ENCODE results near the gene ARHGAP6. TPM values are rescaled to one million over a fixed set of nuclear protein-coding genes. Genes with fewer than 3 reads are reported as not detected.

ARHGAP6 gene
- total and polyA plus RNA-seq, 2 donors (not counting 3 experiments of a cell fraction or from before 2014, with no cell fraction given): 0.69 to 0.83 TPM

GRCh38 chrX:11393949-11394654 lies 271.6 kb downstream of the ARHGAP6 start:
- Histone ChIP-seq H3K9me1 (replicated peaks; ENCODE audit: control insufficient read depth, extremely low read depth, insufficient read depth, low read length) (no peaks in the 10 kb centered on the region), H2AFZ (ENCODE audit: low read depth, low read length) (no peak overlapping the region), H3K4me2 (ENCODE audit: insufficient read depth, low read length) (no peak overlapping the region), H3K9me3 (replicated peaks; ENCODE audit: control insufficient read depth, insufficient read depth, low read length) (no peaks in the 10 kb centered on the region), H3K4me1 (ENCODE audit: control insufficient read depth, extremely low read depth, insufficient read depth, low read length) (no peaks in the 10 kb centered on the region), H3K36me3 (ENCODE audit: control insufficient read depth in 2 of 2, extremely low read depth in 1 of 2, insufficient read depth in 2 of 2, low read length in 2 of 2) (no peaks in the 10 kb centered on the region), H3K27ac (ENCODE audit: insufficient read depth, low read depth, low read length) (no peak overlapping the region), H3K79me2 (ENCODE audit: control insufficient read depth, insufficient read depth, low read length) (no peaks in the 10 kb centered on the region), H3K9ac (replicated peaks; ENCODE audit: extremely low read depth, insufficient read depth, low read length) (no peak overlapping the region), H3K27me3 (ENCODE audit: control insufficient read depth in 2 of 2, insufficient read depth in 2 of 2, low read length in 2 of 2) (no peaks in the 10 kb centered on the region), H3K4me3 (replicated peaks in 1 of 3; ENCODE audit: insufficient read depth in 1 of 3, low read depth in 1 of 3, low read length in 3 of 3) (no peak overlapping the region), H4K20me1 (replicated peaks; ENCODE audit: control insufficient read depth, extremely low read depth, insufficient read depth, low read length) (no peaks in the 10 kb centered on the region)
- TF ChIP-seq GATA2 (IDR thresholded peaks at IDR 0.05; ENCODE audit: insufficient read depth, insufficient read length, low read depth, low read length) (no peak), JUN (IDR thresholded peaks at IDR 0.05; ENCODE audit: borderline replicate concordance, insufficient read depth, insufficient read length, low read depth) (no peak), POLR2AphosphoS5 (IDR thresholded peaks at IDR 0.05; ENCODE audit: insufficient read depth, low read depth, low read length) (no peak), EZH2 (IDR thresholded peaks at IDR 0.05; ENCODE audit: borderline replicate concordance, low read depth, low read length, severe bottlenecking) (no peak), MYC (IDR thresholded peaks at IDR 0.05; ENCODE audit: low read depth, low read length) (no peak), CTCF (IDR thresholded peaks at IDR 0.05; ENCODE audit: extremely low read depth in 1 of 2, insufficient read depth in 1 of 2, low read depth in 1 of 2, low read length in 2 of 2) (no peak), MAX (IDR thresholded peaks at IDR 0.05; ENCODE audit: insufficient read depth, insufficient read length) (no peak), FOS (IDR thresholded peaks at IDR 0.05; ENCODE audit: borderline replicate concordance, insufficient read depth, low read length) (no peak), POLR2A (IDR thresholded peaks at IDR 0.05; ENCODE audit: low read depth, low read length) (no peak)
- FAIRE-seq: no peak
- ChIA-PET CTCF (interaction anchor here (2.5 kb wide), 1 partner anchor 12 kb away, joined by 9 read pairs; no protein-coding TSS in a partner anchor), POLR2A (no interaction called here)
- no peak for DNase-seq (ENCODE audit: low read depth, low spot score)
- dilution Hi-C loops (cut with MboI; ENCODE audit: extremely low pct_ligation_motif_present, low sequenced_read_pairs): no loop called here
- BruUV-seq (replicated peaks): no TSS peak
- intact Hi-C loops (cut with micrococcal nuclease): no loop called here
